Left kidney (tissue), 8 donors: ENCODE results near the gene SLC34A2. TPM values are rescaled to one million over a fixed set of nuclear protein-coding genes. Genes with fewer than 3 reads are reported as not detected.
"Not testable (repeated sequence)": the region's sequence is repeated elsewhere in the genome, so short reads cannot be mapped to it uniquely, and the experiment has no call there.

Experiments used
- DNase-seq: peaks from one replicate; pipeline ENCODE4 v3.0.0-alpha.2; 2013
- long read RNA-seq, 8 donors: transcript quantifications; one replicate each; lab custom pipeline, GENCODE V29; 2026
- polyA plus RNA-seq: library from polyadenylated mRNA; unstranded; fragments of 120-200 nt; gene quantifications from one replicate; pipeline ENCODE4 v1.2.1, GENCODE V29; 2013; ENCODE audit not compliant: insufficient read length

SLC34A2 gene, protein sequence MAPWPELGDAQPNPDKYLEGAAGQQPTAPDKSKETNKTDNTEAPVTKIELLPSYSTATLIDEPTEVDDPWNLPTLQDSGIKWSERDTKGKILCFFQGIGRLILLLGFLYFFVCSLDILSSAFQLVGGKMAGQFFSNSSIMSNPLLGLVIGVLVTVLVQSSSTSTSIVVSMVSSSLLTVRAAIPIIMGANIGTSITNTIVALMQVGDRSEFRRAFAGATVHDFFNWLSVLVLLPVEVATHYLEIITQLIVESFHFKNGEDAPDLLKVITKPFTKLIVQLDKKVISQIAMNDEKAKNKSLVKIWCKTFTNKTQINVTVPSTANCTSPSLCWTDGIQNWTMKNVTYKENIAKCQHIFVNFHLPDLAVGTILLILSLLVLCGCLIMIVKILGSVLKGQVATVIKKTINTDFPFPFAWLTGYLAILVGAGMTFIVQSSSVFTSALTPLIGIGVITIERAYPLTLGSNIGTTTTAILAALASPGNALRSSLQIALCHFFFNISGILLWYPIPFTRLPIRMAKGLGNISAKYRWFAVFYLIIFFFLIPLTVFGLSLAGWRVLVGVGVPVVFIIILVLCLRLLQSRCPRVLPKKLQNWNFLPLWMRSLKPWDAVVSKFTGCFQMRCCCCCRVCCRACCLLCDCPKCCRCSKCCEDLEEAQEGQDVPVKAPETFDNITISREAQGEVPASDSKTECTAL
- polyA plus RNA-seq, result 27.6 TPM
- long read RNA-seq, donor 1, result 0 reads
- long read RNA-seq, donor 2, result 0 reads
- long read RNA-seq, donor 3, result 0 reads
- long read RNA-seq, donor 4, result 0 reads
- long read RNA-seq, donor 5, full-length matches to known transcripts, result 6 of 6 reads
- long read RNA-seq, donor 5, partial matches to known transcripts, result 0 of 6 reads
- long read RNA-seq, donor 5, other reads (novel, unspliced or antisense), result 0 of 6 reads
- long read RNA-seq, donor 6, result 0 reads
- long read RNA-seq, donor 7, full-length matches to known transcripts, result 2 of 2 reads
- long read RNA-seq, donor 7, partial matches to known transcripts, result 0 of 2 reads
- long read RNA-seq, donor 7, other reads (novel, unspliced or antisense), result 0 of 2 reads
- long read RNA-seq, donor 8, full-length matches to known transcripts, result 1 of 1 reads
- long read RNA-seq, donor 8, partial matches to known transcripts, result 0 of 1 reads
- long read RNA-seq, donor 8, other reads (novel, unspliced or antisense), result 0 of 1 reads

DNA sequence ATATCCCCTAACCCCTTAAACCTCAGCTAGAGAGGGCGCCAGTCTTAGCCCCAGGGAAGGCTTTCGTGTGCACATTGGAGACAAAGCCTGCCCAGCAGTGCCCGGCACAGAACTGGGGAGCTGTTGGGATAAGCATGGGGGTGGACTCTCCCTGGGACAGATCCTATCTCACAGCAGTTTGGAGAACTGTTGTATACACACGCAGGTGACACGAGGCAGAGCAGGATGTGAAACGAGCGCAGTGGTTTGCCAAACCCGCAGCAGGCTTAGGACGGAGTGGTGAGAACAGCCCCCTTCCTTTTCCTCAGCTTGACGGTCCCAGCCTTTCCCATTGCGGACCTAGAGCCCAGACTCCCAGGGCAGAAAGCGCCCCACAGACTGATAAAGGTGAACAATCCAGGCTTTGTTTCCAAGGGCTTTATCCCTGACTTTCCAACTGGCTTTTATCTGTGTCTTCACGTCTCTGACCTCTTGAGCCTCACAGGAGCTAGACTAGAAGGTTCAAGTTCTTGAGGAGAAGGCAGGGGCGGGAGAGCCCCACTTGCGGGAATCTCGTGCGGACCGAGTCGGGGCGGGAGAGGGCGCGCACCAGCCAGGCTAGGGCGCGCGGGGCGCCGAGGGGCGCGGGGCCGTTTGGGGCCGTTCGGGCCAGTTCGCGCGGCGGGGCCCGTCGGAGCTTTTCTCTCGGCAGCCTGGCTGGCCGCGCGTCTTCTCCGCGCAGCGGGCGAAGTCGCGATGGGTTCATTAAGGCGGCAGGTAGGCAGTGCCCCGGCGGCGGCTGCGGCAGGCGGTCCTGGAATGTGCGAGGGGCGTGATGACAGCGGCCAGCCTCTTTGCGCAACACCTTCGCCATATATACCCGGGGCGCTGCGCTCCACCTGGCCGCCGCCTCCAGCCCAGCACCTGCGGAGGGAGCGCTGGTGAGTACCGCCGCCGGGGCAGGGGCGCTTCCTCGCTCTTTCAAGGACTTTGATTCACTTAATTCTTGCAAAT, at the start of gene SLC34A2:
Gene SLC34A2 (plus strand): TSS at position 881 of the 993 bp plus-strand sequence. CDS start 6,650 bp downstream, outside the sequence.
- DNase-seq, result peak; percentile 28

GRCh38 chr4:25608644-25609043, 47.0 kb upstream of the SLC34A2 start:
- peak; percentile 44 for DNase-seq

GRCh38 chr4:25609976-25610375, 45.7 kb upstream of the SLC34A2 start:
- no peak for DNase-seq

GRCh38 chr4:25613613-25614012, 42.0 kb upstream of the SLC34A2 start:
- not testable (repeated sequence) for DNase-seq

DNA sequence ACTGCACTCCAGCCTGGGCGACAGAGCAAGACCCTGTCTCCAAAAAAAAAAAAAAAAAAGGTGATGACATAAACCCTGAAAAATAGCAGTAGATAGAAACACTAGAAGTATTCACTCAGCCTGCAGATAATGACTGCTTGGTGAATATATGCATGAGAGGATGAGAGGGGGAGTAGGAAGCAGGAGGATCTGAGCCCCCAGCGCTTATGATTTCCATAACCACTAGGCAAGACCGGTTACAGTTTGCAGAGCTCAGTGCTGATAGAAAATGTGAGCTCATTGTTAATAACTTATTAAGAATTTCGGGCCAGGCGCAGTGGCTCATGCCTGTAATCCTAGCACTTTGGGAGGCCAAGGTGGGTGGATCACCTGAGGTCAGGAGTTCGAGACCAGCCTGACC, 40.8 kb upstream of the SLC34A2 start:
- DNase-seq, result no peak

GRCh38 chr4:25621027-25621930, 34.4 kb upstream of the SLC34A2 start:
- peak; percentile 32 for DNase-seq

GRCh38 chr4:25624616-25625015, 31.0 kb upstream of the SLC34A2 start:
- DNase-seq, result no peak

- no peak for DNase-seq
These were observed 27.2 kb upstream of the SLC34A2 start for GRCh38 chr4:25628451-25628850.

DNA sequence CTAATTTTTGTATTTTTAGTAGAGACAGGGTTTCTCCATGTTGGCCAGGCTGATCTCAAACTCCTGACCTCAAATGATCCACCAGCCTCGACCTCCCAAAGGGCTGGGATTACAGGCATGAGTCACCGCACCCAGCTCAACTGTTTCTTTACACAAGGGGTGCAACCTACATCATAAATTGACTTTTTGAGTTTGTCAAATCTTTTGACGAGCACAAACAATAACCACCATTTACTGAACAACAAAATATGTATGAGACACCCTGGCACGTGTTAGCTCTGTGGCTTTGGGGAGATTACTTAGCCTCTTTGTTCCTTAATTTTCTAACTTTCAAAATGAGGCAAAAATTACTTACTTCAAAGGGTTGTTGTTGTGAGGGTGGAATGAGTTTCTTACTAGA, 23.5 kb upstream of the SLC34A2 start:
- no peak for DNase-seq

- no peak for DNase-seq
These were observed 22.1 kb upstream of the SLC34A2 start for GRCh38 chr4:25633541-25633940.

GRCh38 chr4:25635501-25635900, 20.1 kb upstream of the SLC34A2 start:
- DNase-seq, result no peak

GRCh38 chr4:25637581-25638220, 17.9 kb upstream of the SLC34A2 start:
- DNase-seq, result no peak

DNA sequence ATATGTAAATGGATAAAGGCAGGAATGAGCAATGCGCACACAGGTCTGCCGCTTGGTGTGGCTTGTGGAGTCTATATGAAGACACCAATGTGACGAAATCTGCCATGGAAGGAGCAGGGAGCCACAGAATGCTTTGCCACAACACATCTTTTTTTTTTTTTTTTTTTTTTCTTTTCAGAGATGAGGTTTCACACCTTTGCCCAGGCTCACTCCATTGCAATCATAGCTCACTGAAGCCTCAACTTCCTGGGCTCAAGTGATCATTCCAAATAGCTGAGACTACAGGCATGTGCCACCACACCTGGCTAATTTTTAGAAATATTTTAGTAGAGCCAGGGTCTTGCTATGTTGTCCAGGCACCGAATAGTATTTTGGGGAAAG, 17.4 kb upstream of the SLC34A2 start:
- DNase-seq, result no peak

- DNase-seq, result no peak
These were observed 16.8 kb upstream of the SLC34A2 start for GRCh38 chr4:25638806-25639205.

DNA sequence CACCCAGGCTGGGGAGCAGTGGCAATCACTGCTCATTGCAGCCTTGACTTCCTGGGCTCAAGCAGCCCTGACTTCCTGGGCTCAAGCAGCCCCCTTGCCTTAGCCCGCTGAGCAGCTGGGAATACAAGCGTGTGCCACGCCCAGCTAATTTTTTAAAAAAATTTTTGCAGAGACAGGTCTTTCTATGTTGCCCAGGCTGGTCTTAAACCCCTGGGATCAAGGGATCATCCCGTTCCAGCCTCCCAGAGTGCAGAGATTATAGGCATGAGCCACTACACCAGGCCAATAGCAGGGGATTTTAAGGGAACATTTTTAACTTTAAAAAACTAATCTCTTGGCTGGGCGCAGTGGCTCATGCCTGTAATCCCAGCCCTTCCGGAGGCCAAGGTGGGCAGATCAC, 5.3 kb upstream of the SLC34A2 start:
- no peak for DNase-seq

DNA sequence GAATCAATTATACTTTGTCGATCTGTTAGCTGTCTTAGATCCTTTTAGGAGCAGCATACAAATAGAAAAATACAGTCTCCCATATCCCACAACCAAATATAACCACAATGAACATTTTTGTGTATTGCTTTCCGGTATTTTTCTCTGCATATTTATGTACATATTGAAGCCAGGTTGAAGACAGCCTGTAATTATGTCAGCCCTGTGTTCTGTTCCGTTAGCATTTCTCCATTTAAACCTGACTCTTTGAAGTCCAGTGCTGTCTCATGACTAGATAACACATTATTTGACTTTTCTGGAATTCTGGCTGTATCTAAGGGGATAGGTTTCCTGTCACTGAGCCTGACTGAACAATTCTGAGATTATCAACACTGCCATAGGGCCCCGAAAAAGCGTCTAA, 4.0 kb upstream of the SLC34A2 start:
- no peak for DNase-seq

DNA sequence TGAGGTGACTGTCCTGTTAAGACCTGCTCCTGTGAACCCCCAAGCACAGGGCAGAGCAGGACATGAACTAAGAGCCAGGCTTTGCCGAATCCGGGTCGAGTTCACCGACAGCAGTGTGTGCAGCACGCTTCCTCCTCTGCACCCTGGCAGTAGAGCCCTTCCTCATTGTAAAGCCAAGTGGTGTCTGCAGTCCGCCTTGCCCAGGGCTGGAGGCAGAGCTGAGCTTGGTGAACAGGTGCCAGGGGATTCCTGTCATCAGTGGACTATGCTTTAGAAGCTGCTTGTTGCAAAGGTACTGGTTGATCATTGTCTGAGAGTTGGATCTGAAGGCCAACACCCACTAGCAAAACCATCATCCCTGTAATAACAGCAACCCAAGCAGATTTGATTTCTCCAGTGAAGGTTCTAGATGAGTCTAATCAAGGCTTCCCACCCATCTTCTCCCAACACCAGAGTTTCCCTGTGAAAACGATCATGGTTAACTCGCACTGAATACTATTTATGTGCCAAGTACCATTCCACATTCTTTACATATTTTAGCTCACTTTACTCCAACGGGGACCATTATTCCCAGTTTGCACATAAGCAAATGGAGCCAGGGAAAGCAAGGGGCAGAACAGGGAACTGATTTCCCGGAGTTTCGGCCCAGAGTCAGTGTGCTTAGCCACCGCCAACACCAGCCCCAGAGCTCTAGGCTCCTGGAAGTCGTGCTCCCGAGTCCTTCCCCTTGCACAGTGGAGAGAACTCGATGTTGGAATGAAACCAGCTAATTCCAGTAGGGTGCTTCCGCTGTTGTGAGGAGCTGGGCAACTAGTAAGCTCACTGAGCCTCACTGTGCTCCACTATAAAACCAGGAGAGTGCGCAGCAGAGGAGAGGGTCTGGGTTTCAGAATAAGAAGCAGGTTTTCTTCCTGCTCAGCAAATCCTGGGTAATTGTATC, 1.4 kb upstream of the SLC34A2 start:
- DNase-seq, result peak; percentile 4

DNA sequence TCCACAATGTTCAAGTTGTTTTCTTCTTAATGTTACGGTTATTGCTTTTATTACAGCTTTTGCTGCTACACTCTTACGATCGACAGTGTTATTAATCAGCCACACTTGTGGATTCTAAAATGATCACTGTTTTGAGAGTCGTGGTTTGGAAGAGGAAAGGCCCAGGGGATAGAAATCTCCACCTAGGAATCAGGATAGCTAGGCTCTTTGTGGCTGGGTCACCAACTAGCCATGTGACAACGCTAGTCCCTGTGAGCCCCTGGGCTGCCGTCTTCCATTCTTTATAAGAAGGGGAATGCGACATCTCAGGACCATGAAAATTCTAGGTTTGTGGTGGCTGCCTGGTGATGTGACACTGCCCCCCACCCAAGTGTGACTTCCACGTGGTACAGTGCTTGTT, 380 bp downstream of the SLC34A2 start:
- DNase-seq, result peak; percentile 4
